ENCODE results near the gene RGS3. TPM values are rescaled to one million over a fixed set of nuclear protein-coding genes. Genes with fewer than 3 reads are reported as not detected.
A peak's percentile ranks its signal among the peaks of the same experiment; 100 is the strongest.

Gene RGS3
- total and polyA plus RNA-seq, 5 donors from 2014 or later: 8.5 to 15.5 (median 12.5) TPM

- Mint-ChIP-seq H3K36me3 (peaks cover 8% of the 10 kb centered on the region), H3K27me3 (no peaks in the 10 kb centered on the region), H3K4me1 (peaks cover 4 to 64% (median 22%) of the 10 kb centered on the region in 4 donors), H3K4me3 (no peak overlapping the region), H3K9me3 (no peaks in the 10 kb centered on the region), H3K27ac (peak overlapping the region in 1 of 3 donors; percentile 96)
- no peak overlapping the region for H3K4me3 ChIP-seq (ENCODE audit: low read depth, low read length)
- DNase-seq: no peak
- no peak overlapping the region for H3K27ac ChIP-seq (ENCODE audit: insufficient read depth, low read length, poor library complexity, severe bottlenecking)
- H3K27me3 ChIP-seq (ENCODE audit: control insufficient read depth, insufficient read depth, low read length): no peaks in the 10 kb centered on the region
- peaks cover 37% of the 10 kb centered on the region for H3K4me1 ChIP-seq (ENCODE audit: control insufficient read depth, insufficient read depth, low read length, poor library complexity, severe bottlenecking)
- H3K9me3 ChIP-seq (ENCODE audit: control insufficient read depth in 2 of 2, low read length in 2 of 2): no peaks in the 10 kb centered on the region
- no peak for ATAC-seq (ENCODE audit: low read depth in 2 of 2)
- H3K36me3 ChIP-seq (ENCODE audit: control insufficient read depth, insufficient read depth, low read length): peaks cover 12% of the 10 kb centered on the region
These were observed 120.2 kb downstream of the RGS3 start for GRCh38 chr9:113583511-113584427.

GRCh38 chr9:113584428-113585084 lies 121.0 kb downstream of the RGS3 start:
- H3K4me3 Mint-ChIP-seq: no peak overlapping the region
- Histone ChIP-seq H3K4me1 (ENCODE audit: control insufficient read depth, insufficient read depth, low read length, poor library complexity, severe bottlenecking) (peaks cover 30% of the 10 kb centered on the region), H3K27ac (ENCODE audit: insufficient read depth, low read length, poor library complexity, severe bottlenecking) (no peak overlapping the region), H3K4me3 (ENCODE audit: low read depth, low read length) (no peak overlapping the region), H3K36me3 (ENCODE audit: control insufficient read depth, insufficient read depth, low read length) (peaks cover 12% of the 10 kb centered on the region), H3K27me3 (ENCODE audit: control insufficient read depth, insufficient read depth, low read length) (no peaks in the 10 kb centered on the region), H3K9me3 (ENCODE audit: control insufficient read depth in 2 of 2, low read length in 2 of 2) (no peaks in the 10 kb centered on the region)
- H3K27me3 Mint-ChIP-seq: no peaks in the 10 kb centered on the region
- peak overlapping the region in 2 of 3 donors; percentile 26 to 67 for H3K27ac Mint-ChIP-seq
- no peaks in the 10 kb centered on the region for H3K9me3 Mint-ChIP-seq
- peaks cover 4 to 59% (median 16%) of the 10 kb centered on the region in 4 donors for H3K4me1 Mint-ChIP-seq
- H3K36me3 Mint-ChIP-seq: peaks cover 8% of the 10 kb centered on the region
- ATAC-seq (ENCODE audit: low read depth in 2 of 2): no peak
- no peak for DNase-seq

GRCh38 chr9:113585085-113585442 lies 121.5 kb downstream of the RGS3 start:
- Mint-ChIP-seq H3K27ac (peak overlapping the region in 2 of 3 donors; percentile 26 to 59), H3K27me3 (no peaks in the 10 kb centered on the region), H3K4me1 (peaks cover 4 to 59% (median 15%) of the 10 kb centered on the region in 4 donors), H3K9me3 (no peaks in the 10 kb centered on the region), H3K36me3 (peaks cover 8% of the 10 kb centered on the region), H3K4me3 (no peak overlapping the region)
- DNase-seq: no peak
- H3K9me3 ChIP-seq (ENCODE audit: control insufficient read depth in 2 of 2, low read length in 2 of 2): no peaks in the 10 kb centered on the region
- H3K27ac ChIP-seq (ENCODE audit: insufficient read depth, low read length, poor library complexity, severe bottlenecking): no peak overlapping the region
- no peak overlapping the region for H3K4me3 ChIP-seq (ENCODE audit: low read depth, low read length)
- H3K27me3 ChIP-seq (ENCODE audit: control insufficient read depth, insufficient read depth, low read length): no peaks in the 10 kb centered on the region
- no peak for ATAC-seq (ENCODE audit: low read depth in 2 of 2)
- peaks cover 12% of the 10 kb centered on the region for H3K36me3 ChIP-seq (ENCODE audit: control insufficient read depth, insufficient read depth, low read length)
- peaks cover 25% of the 10 kb centered on the region for H3K4me1 ChIP-seq (ENCODE audit: control insufficient read depth, insufficient read depth, low read length, poor library complexity, severe bottlenecking)

GRCh38 chr9:113585555-113585954 lies 122.0 kb downstream of the RGS3 start:
- no peak overlapping the region for H3K27ac ChIP-seq (ENCODE audit: insufficient read depth, low read length, poor library complexity, severe bottlenecking)
- Mint-ChIP-seq H3K27me3 (no peaks in the 10 kb centered on the region), H3K9me3 (no peaks in the 10 kb centered on the region), H3K36me3 (peaks cover 8% of the 10 kb centered on the region), H3K27ac (peak overlapping the region; percentile 49 to 59 (median 52)), H3K4me3 (no peak overlapping the region), H3K4me1 (peaks cover 4 to 56% (median 15%) of the 10 kb centered on the region in 4 donors)
- peaks cover 12% of the 10 kb centered on the region for H3K36me3 ChIP-seq (ENCODE audit: control insufficient read depth, insufficient read depth, low read length)
- peaks cover 20% of the 10 kb centered on the region for H3K4me1 ChIP-seq (ENCODE audit: control insufficient read depth, insufficient read depth, low read length, poor library complexity, severe bottlenecking)
- H3K27me3 ChIP-seq (ENCODE audit: control insufficient read depth, insufficient read depth, low read length): no peaks in the 10 kb centered on the region
- DNase-seq (no peak), ATAC-seq (ENCODE audit: low read depth in 2 of 2) (no peak)
- H3K4me3 ChIP-seq (ENCODE audit: low read depth, low read length): no peak overlapping the region
- no peaks in the 10 kb centered on the region for H3K9me3 ChIP-seq (ENCODE audit: control insufficient read depth in 2 of 2, low read length in 2 of 2)

- no peak overlapping the region for H3K4me3 ChIP-seq (ENCODE audit: low read depth, low read length)
- peaks cover 12% of the 10 kb centered on the region for H3K36me3 ChIP-seq (ENCODE audit: control insufficient read depth, insufficient read depth, low read length)
- Mint-ChIP-seq H3K27ac (peak overlapping the region in 1 of 3 donors; percentile 50), H3K4me3 (no peak overlapping the region), H3K27me3 (no peaks in the 10 kb centered on the region), H3K9me3 (no peaks in the 10 kb centered on the region), H3K4me1 (peaks cover 5 to 43% (median 10%) of the 10 kb centered on the region in 4 donors), H3K36me3 (peaks cover 8% of the 10 kb centered on the region)
- DNase-seq (no peak), ATAC-seq (ENCODE audit: low read depth in 2 of 2) (no peak)
- H3K27me3 ChIP-seq (ENCODE audit: control insufficient read depth, insufficient read depth, low read length): no peaks in the 10 kb centered on the region
- H3K27ac ChIP-seq (ENCODE audit: insufficient read depth, low read length, poor library complexity, severe bottlenecking): no peak overlapping the region
- no peaks in the 10 kb centered on the region for H3K9me3 ChIP-seq (ENCODE audit: control insufficient read depth in 2 of 2, low read length in 2 of 2)
- H3K4me1 ChIP-seq (ENCODE audit: control insufficient read depth, insufficient read depth, low read length, poor library complexity, severe bottlenecking): no peaks in the 10 kb centered on the region
These were observed 124.0 kb downstream of the RGS3 start for GRCh38 chr9:113587471-113588031.

- H3K4me3 ChIP-seq (ENCODE audit: low read depth, low read length): no peak overlapping the region
- peaks cover 8% of the 10 kb centered on the region for H3K36me3 Mint-ChIP-seq
- peaks cover 12% of the 10 kb centered on the region for H3K36me3 ChIP-seq (ENCODE audit: control insufficient read depth, insufficient read depth, low read length)
- peak overlapping the region; percentile 49 to 67 (median 63) for H3K27ac Mint-ChIP-seq
- H3K27me3 Mint-ChIP-seq: no peaks in the 10 kb centered on the region
- no peak overlapping the region for H3K27ac ChIP-seq (ENCODE audit: insufficient read depth, low read length, poor library complexity, severe bottlenecking)
- ATAC-seq (ENCODE audit: low read depth in 2 of 2) (no peak), DNase-seq (no peak)
- H3K27me3 ChIP-seq (ENCODE audit: control insufficient read depth, insufficient read depth, low read length): no peaks in the 10 kb centered on the region
- H3K4me3 Mint-ChIP-seq: no peak overlapping the region
- H3K9me3 ChIP-seq (ENCODE audit: control insufficient read depth in 2 of 2, low read length in 2 of 2): no peaks in the 10 kb centered on the region
- peaks cover 7% of the 10 kb centered on the region for H3K4me1 ChIP-seq (ENCODE audit: control insufficient read depth, insufficient read depth, low read length, poor library complexity, severe bottlenecking)
- H3K4me1 Mint-ChIP-seq: peaks cover 13 to 43% (median 16%) of the 10 kb centered on the region in 4 donors
- H3K9me3 Mint-ChIP-seq: no peaks in the 10 kb centered on the region
These were observed 124.8 kb downstream of the RGS3 start for GRCh38 chr9:113588242-113588810.

- peaks cover 14 to 44% (median 16%) of the 10 kb centered on the region in 4 donors for H3K4me1 Mint-ChIP-seq
- H3K9me3 Mint-ChIP-seq: no peaks in the 10 kb centered on the region
- DNase-seq (no peak), ATAC-seq (ENCODE audit: low read depth in 2 of 2) (no peak)
- H3K4me3 ChIP-seq (ENCODE audit: low read depth, low read length): no peak overlapping the region
- H3K4me1 ChIP-seq (ENCODE audit: control insufficient read depth, insufficient read depth, low read length, poor library complexity, severe bottlenecking): peaks cover 12% of the 10 kb centered on the region
- H3K27me3 Mint-ChIP-seq: no peaks in the 10 kb centered on the region
- H3K36me3 ChIP-seq (ENCODE audit: control insufficient read depth, insufficient read depth, low read length): peaks cover 9% of the 10 kb centered on the region
- H3K9me3 ChIP-seq (ENCODE audit: control insufficient read depth in 2 of 2, low read length in 2 of 2): no peaks in the 10 kb centered on the region
- H3K27me3 ChIP-seq (ENCODE audit: control insufficient read depth, insufficient read depth, low read length): no peaks in the 10 kb centered on the region
- H3K36me3 Mint-ChIP-seq: peaks cover 8% of the 10 kb centered on the region
- no peak overlapping the region for H3K4me3 Mint-ChIP-seq
- no peak overlapping the region for H3K27ac ChIP-seq (ENCODE audit: insufficient read depth, low read length, poor library complexity, severe bottlenecking)
- peak overlapping the region in 2 of 3 donors; percentile 49 to 63 for H3K27ac Mint-ChIP-seq
These were observed 125.4 kb downstream of the RGS3 start for GRCh38 chr9:113588936-113589335.

All from CD4-positive, CD25-positive, alpha-beta regulatory T cell (primary cell).